Measurements from ENCODE around the gene SERAC1.

SERAC1 gene

GRCh38 chr6:158061709-158062461 is 106.2 kb downstream of the SERAC1 start:
- H3K4me1 ChIP-seq (ENCODE audit: control insufficient read depth, insufficient read depth, low read length): peaks cover 51% of the 10 kb centered on the region
- H3K36me3 ChIP-seq (ENCODE audit: insufficient read depth, low read length): peaks cover 63% of the 10 kb centered on the region
- no peak overlapping the region for H3K9ac ChIP-seq (ENCODE audit: low read depth, low read length)
- H3K4me2 ChIP-seq (ENCODE audit: low read length): no peak overlapping the region
- H3K27me3 ChIP-seq (ENCODE audit: control insufficient read depth, insufficient read depth, low read length): no peaks in the 10 kb centered on the region
- H3K4me3 ChIP-seq (ENCODE audit: low read length): no peak overlapping the region
- H3K9me3 ChIP-seq (replicated peaks; ENCODE audit: low read length): no peaks in the 10 kb centered on the region

- Histone ChIP-seq H3K4me2 (ENCODE audit: low read length) (no peak overlapping the region), H3K27me3 (ENCODE audit: control insufficient read depth, insufficient read depth, low read length) (no peaks in the 10 kb centered on the region), H3K4me1 (ENCODE audit: control insufficient read depth, insufficient read depth, low read length) (peaks cover 55% of the 10 kb centered on the region), H3K4me3 (ENCODE audit: low read length) (no peak overlapping the region), H3K9me3 (replicated peaks; ENCODE audit: low read length) (no peaks in the 10 kb centered on the region), H3K9ac (ENCODE audit: low read depth, low read length) (peak overlapping the region; percentile 83), H3K36me3 (ENCODE audit: insufficient read depth, low read length) (peaks cover 63% of the 10 kb centered on the region)
Observed at GRCh38 chr6:158061361-158061708, 106.7 kb downstream of the SERAC1 start.

- Histone ChIP-seq H3K36me3 (ENCODE audit: insufficient read depth, low read length) (peaks cover 62% of the 10 kb centered on the region), H3K27me3 (ENCODE audit: control insufficient read depth, insufficient read depth, low read length) (no peaks in the 10 kb centered on the region), H3K9me3 (replicated peaks; ENCODE audit: low read length) (no peaks in the 10 kb centered on the region)
Observed at GRCh38 chr6:158060455-158061360, 107.4 kb downstream of the SERAC1 start.

More at GRCh38 chr6:158060455-158061360, 107.4 kb downstream of the SERAC1 start:
- H3K9ac ChIP-seq (ENCODE audit: low read depth, low read length): peak overlapping the region; percentile 83
- peaks cover 55% of the 10 kb centered on the region for H3K4me1 ChIP-seq (ENCODE audit: control insufficient read depth, insufficient read depth, low read length)
- H3K4me2 ChIP-seq (ENCODE audit: low read length): peak overlapping the region; percentile 41
- H3K4me3 ChIP-seq (ENCODE audit: low read length): peak overlapping the region; percentile 34
